GM18951 (cell line): ENCODE measurements around the gene SLC8A1.

Source experiments
- POLR2A ChIP-seq: IDR thresholded peaks from 4 replicates; pipeline ENCODE4 v1.6.1; 2011; ENCODE audit warnings: mild to moderate bottlenecking; ENCODE audit not compliant: insufficient read length, insufficient read depth; ENCODE audit errors: extremely low read depth
- in situ Hi-C: fragments of 300-500 bp; cut with MboI; formaldehyde crosslinking; loops from one replicate; pipeline ENCODE4 v1.12.0; 2022; ENCODE audit warnings: low sequenced_read_pairs, mixed read lengths, inconsistent platforms; ENCODE audit not compliant: unreplicated experiment

SLC8A1 gene

GRCh38 chr2:40476436-40476835 lies 24.5 kb upstream of the SLC8A1 start:
- TF ChIP-seq POLR2A: no peak
- in situ Hi-C loops: no loop called here

- no peak for TF ChIP-seq POLR2A
- in situ Hi-C loops: no loop called here
These were observed 22.4 kb upstream of the SLC8A1 start for GRCh38 chr2:40474306-40474705.

GRCh38 chr2:40471866-40472265 lies 20.0 kb upstream of the SLC8A1 start:
- no peak for TF ChIP-seq POLR2A
- in situ Hi-C loops: no loop called here

- in situ Hi-C loops: no loop called here
- TF ChIP-seq POLR2A: no peak
These were observed 19.2 kb upstream of the SLC8A1 start for GRCh38 chr2:40470822-40471813.

GRCh38 chr2:40466935-40467572 lies 15.2 kb upstream of the SLC8A1 start:
- no peak for TF ChIP-seq POLR2A
- in situ Hi-C loops: no loop called here

- in situ Hi-C loops: no loop called here
- TF ChIP-seq POLR2A: no peak
These were observed 14.5 kb upstream of the SLC8A1 start for GRCh38 chr2:40466332-40466906.

GRCh38 chr2:40463112-40463511 lies 11.2 kb upstream of the SLC8A1 start:
- in situ Hi-C loops: no loop called here
- TF ChIP-seq POLR2A: no peak

- in situ Hi-C loops: no loop called here
- no peak for TF ChIP-seq POLR2A
These were observed 6.4 kb upstream of the SLC8A1 start for GRCh38 chr2:40458271-40458794.

- in situ Hi-C loops: no loop called here
- no peak for TF ChIP-seq POLR2A
These were observed 5.9 kb upstream of the SLC8A1 start for GRCh38 chr2:40457837-40458236.

GRCh38 chr2:40457366-40457765 lies 5.5 kb upstream of the SLC8A1 start:
- TF ChIP-seq POLR2A: no peak
- in situ Hi-C loops: no loop called here

- in situ Hi-C loops: no loop called here
- no peak for TF ChIP-seq POLR2A
These were observed 5.0 kb upstream of the SLC8A1 start for GRCh38 chr2:40456926-40457325.

GRCh38 chr2:40455661-40456060 lies 3.8 kb upstream of the SLC8A1 start:
- in situ Hi-C loops: no loop called here
- TF ChIP-seq POLR2A: no peak

- in situ Hi-C loops: no loop called here
- TF ChIP-seq POLR2A: no peak
These were observed 2.4 kb upstream of the SLC8A1 start for GRCh38 chr2:40454321-40454720.
